Endometrial microvascular endothelial cells (primary cell): Measurements from ENCODE around the gene UBE2S. TPM values are rescaled to one million over a fixed set of nuclear protein-coding genes. Genes with fewer than 3 reads are reported as not detected.
"Not testable (repeated sequence)": the region's sequence is repeated elsewhere in the genome, so short reads cannot be mapped to it uniquely, and the experiment has no call there.

Source experiments
- in situ Hi-C: cut with HindIII; loops from 2 replicates; pipeline ENCODE4 v1.10.0; 2017; ENCODE audit warnings: low sequenced_read_pairs, low pct_unique_long_range_greater_than_20kb; ENCODE audit errors: inconsistent ontology term
- total RNA-seq: library from RNA; depleted of rRNA; stranded (reverse); fragments of >200 nt; gene quantifications from one replicate; pipeline ENCODE4 v1.2.3, GENCODE V29; 2015; ENCODE audit errors: inconsistent ontology term

Gene UBE2S
- total RNA-seq, 1 donor from 2014 or later: 101 TPM

DNA sequence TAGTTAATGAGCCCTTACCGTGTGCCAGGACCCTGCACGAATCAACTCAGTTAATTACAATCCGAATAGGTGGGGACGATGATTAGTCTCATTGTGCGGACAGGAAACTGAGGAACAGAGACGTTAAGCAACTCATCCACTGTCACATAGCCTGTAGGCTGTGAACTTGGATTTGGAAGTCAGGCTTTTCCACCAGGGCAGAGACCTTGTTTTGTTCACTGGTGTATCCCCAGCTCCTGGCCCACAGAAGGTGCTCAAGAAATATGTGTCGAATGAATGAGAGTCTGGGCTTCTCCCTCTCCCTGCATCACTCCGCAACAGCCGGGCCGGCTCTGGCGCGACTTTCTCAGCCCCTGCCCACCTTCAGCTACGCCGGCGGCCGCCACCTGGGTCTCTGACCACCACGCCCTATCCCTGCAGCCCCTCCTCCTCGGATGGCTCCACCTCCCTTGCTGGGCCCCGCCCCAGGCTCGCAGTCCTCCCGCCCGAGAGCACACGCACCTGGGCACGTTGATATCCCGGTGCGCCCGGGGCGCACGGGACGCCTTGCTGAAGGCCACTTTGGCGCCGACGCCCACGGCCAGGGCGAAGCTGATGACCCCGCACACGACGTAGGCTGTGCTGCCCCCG lies 34.2 kb upstream of the UBE2S start:
- in situ Hi-C loops: no loop called here

DNA sequence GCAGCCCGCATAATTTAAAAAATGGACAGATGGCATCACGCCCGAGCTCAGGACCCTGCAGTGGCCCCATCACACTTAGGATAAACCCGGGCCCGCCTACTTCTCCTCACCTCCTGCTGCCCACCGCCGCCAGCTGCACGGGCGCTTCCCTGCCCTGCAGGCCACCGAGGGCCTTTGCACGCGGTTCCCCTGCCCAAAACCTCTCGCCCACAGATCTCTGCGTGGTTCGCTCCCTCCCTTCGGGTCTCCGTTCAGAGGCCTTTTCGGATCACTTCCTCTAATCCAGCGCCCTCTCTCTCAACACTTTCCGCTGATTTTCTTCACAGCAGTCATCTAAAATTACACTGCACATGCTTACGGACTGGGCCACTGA lies 33.7 kb upstream of the UBE2S start:
- in situ Hi-C loops: no loop called here

DNA sequence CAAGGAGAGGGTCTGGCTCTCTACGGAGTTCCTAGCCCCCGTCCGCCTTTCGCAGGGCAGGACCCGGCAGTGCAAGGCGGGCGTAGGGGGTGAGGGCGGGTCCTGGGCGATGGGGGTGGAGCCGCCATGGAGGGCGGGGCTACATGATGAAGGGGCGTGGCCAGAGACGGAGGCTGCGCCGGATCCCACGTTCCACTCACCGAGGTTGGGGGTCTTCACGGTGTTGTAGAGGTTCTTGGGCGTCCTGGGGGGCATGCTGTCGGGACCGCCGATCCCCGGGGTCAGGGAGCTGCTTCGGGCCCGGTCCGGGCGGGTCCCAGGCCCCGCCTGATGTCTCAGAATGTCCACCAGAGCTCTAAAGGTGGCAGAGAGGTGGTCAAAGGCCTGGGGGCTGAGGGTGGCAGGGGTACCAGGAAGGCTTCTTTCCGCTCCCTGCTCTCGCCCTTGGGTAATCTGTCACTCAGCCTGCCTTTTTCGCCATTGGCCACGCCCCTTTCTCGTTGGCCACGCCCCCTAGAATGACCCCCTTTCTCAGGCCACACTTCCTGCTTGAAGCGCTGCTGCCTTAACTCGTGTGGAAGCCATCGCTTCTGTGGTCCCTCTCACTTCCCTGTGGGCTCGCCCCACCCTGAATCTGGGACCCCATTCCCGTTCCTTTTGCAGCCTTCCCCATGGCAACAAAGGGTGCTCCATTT lies 33.0 kb upstream of the UBE2S start:
- in situ Hi-C loops: no loop called here

DNA sequence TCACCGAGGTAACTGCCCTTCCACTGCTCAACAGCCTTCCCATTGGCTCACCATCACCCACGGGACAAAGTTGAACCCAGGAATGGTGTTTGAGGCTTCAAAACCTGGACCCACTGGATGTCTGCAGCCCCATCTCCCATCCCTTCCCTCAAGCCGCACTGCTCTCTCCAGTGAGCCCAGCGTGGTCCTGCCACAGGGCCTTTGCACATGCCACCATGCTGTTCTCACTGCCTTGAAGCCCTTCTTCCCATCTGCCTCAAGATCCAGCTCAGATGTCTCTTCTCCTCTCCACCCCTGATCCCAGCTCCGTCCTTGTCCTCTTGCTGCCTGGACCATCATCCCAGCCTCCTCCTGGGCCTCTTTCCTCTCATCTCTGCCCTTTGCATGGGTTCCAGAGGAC lies 31.5 kb upstream of the UBE2S start:
- in situ Hi-C loops: no loop called here

DNA sequence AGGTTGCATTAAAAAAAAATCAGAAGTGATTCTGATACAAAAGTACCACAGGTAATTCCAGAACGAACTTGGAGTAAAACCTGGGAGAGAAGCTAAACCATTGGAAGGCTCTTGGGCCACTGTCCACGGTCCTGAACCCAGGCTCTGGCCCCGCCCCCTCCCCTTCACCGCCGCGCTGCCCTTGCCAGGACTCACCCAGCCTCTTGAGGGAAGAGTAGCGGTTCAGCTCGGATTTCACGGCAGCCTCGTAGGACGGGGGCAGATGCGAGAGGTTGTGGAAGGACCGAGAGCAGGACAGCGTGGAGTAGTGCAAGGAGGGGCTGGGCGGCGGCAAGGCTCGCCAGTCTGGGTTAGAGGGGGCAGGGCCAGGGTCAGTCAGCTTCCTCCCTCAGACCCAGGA lies 29.8 kb upstream of the UBE2S start:
- in situ Hi-C loops: no loop called here

DNA sequence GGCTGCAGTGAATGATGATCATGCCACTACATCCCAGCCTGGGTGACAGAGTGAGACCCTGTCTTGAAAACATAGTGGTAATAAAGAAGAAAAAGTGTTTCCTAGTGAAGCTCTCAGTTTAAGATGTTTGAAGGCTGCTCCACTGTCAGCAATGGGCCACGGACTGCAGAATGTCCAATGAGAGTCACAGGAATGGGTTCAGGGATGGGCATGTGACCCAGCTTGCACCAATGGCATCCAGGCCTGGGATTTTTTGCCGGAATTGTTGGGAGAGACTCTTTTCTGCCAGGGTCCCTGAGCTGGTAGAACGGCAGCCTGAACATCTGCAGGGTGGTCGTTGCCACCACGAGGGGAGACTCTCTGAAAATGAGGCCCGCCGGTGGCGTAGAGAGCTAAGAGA lies 29.3 kb upstream of the UBE2S start:
- in situ Hi-C loops: no loop called here

DNA sequence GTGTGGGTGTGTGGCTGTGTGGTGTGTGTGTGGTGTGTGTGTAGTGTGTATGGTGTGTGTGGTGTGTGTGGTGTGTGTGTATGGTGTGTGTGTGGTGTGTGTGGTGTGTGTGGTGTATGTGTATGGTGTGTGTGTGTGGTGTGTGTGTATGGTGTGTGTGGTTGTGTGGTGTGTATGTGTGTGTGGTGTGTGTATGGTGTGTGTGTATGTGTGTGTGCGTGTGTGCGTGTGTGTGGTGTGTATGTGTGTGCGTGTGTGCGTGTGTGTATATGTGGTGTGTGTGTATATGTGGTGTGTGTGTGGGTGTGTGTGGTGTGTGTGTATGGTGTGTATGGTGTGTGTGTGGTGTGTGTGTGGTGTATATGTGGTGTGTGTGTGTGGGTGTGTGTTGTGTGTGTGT lies 27.4 kb upstream of the UBE2S start:
- in situ Hi-C loops: no loop called here

DNA sequence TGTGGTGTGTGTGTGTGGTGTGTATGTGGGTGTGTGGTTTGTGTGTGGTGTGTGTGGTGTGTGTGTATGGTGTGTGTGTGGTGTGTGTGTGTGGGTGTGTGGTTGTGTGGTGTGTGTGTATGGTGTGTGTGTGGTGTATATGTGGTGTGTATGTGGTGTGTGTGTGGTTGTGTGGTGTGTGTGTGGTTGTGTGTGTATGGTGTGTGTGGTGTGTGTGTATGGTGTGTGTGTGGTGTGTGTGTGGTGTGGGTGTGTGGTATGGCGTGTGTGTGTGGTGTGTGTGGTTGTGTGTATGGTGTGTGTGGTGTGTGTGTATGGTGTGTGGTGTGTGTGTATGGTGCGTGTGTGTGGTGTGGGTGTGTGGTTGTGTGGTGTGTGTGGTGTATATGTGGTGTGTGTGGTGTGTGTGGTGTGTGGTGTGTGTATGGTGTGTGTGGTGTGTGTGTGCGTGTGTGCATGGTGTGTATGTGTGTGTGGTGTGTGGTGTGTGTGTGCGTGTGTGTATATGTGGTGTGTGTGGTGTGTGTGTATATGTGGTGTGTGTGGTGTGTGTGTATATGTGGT lies 26.9 kb upstream of the UBE2S start:
- in situ Hi-C loops: no loop called here

DNA sequence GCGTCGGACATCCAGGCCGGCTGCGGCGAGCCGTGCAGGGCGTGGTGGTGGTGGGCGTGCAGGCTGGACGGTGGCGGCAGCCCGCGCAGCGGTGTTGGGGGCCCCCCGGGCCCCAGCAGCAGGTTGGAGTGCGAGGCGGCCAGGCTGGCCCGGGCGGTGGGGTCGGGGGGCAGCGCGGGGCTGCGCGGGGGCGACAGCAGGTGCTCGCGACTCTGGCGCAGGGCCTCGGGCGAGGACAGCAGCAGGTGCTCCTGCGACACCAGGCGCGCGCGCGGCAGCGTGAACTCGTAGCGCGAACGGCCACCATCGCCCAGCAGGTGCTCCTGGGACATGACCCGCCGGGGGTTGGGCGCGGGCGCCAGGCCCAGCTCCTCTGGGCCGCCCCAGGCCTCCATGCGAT lies 25.7 kb upstream of the UBE2S start:
- in situ Hi-C loops: no loop called here

DNA sequence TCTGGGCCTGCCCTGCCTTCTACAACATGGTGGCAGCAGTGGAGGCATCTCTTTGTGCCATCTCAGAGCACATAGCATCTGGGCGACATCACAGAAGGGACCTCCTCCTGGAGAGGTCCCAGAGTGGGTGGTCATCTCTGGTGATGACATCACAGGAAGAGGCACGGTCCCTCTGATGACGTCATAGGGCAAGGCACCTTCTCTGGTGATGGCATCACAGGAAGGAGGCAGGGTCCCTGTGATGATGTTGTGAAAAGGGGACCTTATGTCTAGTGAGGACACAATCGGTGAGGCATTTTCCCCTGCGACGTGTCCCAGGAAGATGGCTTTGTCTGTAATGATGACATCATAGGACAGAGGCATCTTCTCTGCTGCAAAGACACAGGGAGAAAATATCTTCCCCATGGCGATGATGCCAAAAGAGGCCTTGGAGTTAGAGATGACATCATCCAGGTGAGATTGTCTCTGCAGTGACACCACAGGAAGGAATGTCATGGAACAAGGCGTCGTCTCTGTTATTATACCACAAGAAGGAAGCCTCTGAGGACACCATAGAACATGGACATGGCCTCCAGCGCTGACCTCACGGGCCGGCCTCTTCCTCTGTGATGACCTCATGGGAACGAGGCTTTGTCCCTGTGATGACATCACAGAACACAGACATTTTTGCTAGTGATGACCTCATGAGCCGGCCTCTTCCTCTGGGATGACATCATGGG lies 24.8 kb upstream of the UBE2S start:
- in situ Hi-C loops: no loop called here

DNA sequence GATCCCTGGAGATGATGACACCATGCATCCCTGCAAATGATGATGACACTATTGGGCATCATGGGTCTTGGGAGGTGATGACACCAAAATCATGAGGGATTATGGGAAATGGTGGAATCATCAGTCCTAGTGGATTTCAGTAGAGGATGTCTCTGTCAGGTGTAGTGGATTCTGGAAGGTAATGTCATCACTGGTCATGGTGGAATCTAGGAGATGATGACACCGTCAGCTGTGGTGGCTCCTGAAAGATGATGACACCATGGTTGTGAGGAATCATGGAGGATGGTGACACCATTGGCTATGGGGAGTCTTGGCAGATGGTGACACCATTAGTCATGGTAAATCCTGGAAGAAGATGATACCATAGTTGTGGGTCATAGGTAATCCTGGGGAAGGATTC lies 23.6 kb upstream of the UBE2S start:
- in situ Hi-C loops: no loop called here

DNA sequence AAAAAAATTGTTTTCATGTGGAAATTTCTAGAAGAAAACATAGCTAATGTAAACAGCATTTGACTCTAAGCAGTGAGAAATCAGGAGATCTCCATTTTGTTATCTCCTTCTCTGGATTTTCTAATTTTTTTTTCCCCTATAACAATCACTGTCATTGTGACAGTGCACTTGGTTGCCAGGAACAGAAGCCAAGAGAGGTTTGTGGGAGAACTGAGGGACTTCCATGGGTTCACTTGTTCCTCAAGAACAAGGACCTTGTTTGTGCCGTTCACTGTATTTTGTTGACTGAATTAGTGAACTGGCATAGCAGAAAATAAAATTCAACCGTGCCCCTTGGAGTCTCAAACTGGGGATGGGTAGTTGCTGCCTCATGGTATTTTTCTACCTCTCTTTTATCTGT lies 18.5 kb upstream of the UBE2S start:
- in situ Hi-C loops: no loop called here

DNA sequence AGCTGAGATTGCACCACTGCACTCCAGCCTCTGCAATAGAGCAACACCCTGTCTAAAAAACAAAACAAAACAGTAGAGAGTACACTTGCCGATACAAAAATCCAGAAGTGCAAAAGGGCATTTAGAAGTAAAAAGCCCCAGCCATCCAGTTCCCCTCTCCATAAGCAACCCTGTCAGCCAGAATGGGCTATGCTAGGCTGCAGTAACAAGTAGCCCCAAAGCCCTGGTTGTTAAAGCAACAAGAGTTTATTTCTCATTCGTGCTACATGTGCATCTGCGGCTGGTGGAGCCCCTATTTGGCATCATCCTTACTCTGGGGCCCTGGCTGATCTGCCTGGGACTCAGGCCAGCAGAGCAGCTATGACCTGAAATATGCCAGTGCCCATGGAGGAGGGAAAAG lies 16.9 kb upstream of the UBE2S start:
- in situ Hi-C loops: no loop called here

DNA sequence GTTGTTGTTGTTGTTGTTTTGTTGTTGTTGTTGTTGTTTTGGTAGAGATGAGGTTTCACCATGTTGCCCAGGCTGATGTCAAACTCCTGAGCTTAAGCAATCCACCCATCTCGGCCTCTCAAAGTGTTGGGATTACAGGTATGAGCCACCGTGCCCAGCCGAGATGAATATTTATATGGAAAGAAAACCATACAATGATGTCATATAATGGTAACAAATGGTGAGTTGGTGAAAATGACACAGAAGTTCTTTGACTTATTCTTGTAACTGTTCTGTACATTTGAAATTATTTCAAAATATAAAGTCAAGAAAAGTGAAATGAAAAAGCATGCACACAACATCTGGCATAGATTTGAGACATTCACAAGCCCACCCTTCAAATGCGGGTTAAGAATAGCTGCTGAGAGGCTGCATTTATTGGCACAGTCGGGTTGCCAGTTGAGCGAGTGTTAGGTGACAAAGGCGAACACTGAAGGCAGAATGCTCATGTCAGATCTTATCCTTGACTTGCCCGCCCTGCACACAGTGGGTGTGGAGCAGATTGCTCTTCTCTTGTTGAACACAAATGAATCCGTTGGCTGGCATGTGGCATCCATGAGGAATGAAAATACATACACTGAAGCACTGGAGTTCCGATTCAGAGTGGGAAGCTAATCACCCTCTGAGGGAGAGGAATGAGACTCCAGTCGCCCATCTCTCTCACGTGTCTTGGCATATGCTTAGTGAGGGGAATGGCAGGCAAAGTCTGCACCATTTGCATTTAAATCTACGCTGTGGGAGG lies 15.8 kb upstream of the UBE2S start:
- in situ Hi-C loops: no loop called here

DNA sequence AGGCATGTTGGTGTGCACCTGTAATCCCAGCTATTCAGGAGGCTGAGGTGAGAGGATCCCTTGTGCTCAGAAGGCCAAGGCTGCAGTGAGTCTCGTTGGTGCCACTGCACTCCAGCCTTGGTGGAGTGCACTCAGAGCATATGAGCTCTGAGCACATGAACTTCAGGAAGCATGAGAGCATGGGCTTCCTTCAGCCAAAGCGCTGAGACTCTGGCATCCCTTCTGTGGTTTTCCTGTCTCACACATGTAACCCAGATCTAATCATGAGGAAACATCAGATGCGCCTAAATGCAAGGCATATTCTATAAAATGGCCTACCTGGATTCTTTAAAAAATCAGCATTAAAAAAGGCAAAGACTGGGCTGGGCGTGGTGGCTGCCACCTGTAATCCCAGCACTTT lies 13.7 kb upstream of the UBE2S start:
- in situ Hi-C loops: not testable (repeated sequence)

DNA sequence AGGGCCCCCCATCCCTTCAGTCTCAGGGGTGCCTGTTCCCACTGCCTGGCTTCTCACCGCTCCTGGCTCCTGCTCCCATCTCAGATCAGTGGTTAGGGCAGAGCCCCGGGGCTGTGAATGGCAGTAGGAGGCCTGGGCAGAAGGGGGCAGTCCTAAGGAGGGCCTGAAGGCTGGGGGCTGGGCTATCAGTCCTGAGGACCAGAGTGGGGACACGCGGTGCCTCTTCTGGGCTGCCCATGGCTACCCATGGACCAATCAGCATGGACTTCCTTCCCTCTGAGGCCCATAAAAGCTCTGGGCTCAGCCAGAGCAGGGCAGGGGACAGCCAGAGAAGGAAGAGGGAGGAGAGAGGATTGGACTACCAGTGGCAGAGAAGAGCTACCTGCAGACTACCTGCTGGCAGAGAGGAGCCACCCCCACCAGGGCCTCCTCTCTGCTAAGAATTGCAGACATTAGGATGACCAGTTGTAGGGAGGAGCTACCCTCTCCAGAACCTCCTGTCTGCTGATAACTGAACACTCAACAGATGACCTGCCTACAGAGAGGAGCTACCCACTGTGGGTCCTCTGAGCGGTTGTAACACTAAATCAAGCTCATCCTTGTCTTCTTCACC lies 12.1 kb upstream of the UBE2S start:
- in situ Hi-C loops: no loop called here

DNA sequence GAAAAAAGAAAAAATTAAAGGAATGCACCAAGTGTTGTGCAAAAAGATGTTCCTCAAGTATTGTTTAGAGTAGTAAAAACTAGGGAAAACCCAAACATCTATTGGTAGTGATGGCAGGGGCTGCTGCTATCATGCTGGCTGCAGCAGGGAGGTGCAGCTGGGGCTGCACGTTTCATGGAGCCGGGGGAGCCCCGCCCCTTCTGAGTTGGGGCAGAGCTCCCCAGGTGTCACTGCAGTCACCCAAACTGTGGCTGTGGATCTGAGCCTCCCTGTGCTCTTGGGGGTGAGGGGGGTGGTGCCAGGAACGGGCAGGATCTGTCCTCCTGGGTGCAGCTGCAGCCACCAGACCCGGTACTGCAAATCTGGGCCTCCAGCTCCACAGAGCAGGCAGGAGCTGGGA lies 11.5 kb upstream of the UBE2S start:
- in situ Hi-C loops: no loop called here

DNA sequence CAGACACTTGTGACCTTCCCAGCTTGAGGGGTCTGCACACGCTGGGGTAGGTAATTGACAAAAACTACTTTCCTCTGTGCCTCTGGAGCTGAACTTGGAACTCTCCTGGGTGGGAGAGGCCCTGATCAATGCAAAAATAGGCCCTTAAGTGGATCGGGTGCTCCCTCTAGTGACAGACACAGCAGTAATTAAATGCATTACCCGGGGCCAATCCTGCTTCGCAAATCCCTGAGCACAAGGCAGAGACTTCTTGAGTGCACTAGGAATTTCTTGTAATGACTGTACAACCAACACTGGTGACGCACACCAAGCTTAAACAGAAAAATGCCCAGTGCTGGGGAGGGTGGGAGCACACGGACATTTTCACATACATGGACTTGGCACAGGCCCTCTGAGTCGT lies 10.6 kb upstream of the UBE2S start:
- in situ Hi-C loops: no loop called here

DNA sequence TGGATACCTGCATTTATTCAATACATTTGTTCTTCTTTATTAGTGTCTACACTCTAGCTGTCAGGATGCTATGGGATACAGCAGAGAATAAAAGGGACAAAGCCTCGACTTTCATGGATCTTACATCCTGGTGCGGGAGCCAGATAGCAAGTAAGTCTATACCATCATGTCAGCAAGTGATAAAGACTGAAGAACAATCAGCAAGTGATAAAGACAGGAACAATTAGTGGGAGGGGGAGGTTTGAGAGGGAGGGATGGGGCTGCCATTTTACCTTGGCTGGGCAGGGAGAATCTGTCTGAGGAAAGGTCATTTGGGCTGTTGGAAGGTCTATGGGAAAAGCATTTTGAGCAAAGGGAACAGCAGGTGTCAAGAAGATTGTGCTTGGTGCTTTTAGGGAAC lies 2.6 kb upstream of the UBE2S start:
- in situ Hi-C loops: no loop called here
